NT2/D1 (cell line): Measurements from ENCODE around the gene ELOVL2.

ENCODE experiments used
- DNase-seq: peaks from one replicate; pipeline ENCODE4 v3.0.0-alpha.2; 2011; ENCODE audit warnings: low read depth, low spot score
- H3K27me3 ChIP-seq: 2 replicates; pipeline ENCODE4 v1.6.0; 2011; ENCODE audit warnings: mild to moderate bottlenecking; ENCODE audit not compliant: insufficient read length, insufficient read depth
- H3K36me3 ChIP-seq: 2 replicates; pipeline ENCODE4 v1.6.1; 2011; ENCODE audit warnings: mild to moderate bottlenecking, low read length, mixed read lengths; ENCODE audit not compliant: insufficient read depth, insufficient read length
- H3K4me1 ChIP-seq: 2 replicates; pipeline ENCODE4 v1.5.1; 2011; ENCODE audit not compliant: insufficient read depth, insufficient read length
- H3K4me3 ChIP-seq: 2 replicates; pipeline ENCODE4 v1.5.1; 2011; ENCODE audit warnings: low read depth; ENCODE audit not compliant: insufficient read length
- H3K9ac ChIP-seq: 2 replicates; pipeline ENCODE4 v1.6.0; 2011; ENCODE audit warnings: low read depth; ENCODE audit not compliant: insufficient read length
- H3K9me3 ChIP-seq: 2 replicates; pipeline ENCODE4 v1.5.1; 2011; ENCODE audit warnings: mild to moderate bottlenecking, low read length; ENCODE audit not compliant: insufficient read depth
- SUZ12 ChIP-seq: IDR thresholded peaks from 2 replicates; pipeline ENCODE4 v1.6.1; 2011; ENCODE audit not compliant: insufficient read length, insufficient read depth; ENCODE audit errors: extremely low read depth
- YY1 ChIP-seq: IDR thresholded peaks from 2 replicates; pipeline ENCODE4 v1.6.1; 2011; ENCODE audit not compliant: insufficient read length, insufficient read depth
- ZNF274 ChIP-seq: IDR thresholded peaks from 2 replicates; pipeline ENCODE4 v1.6.1; 2011; ENCODE audit warnings: mild to moderate bottlenecking, low read depth, low read length

Gene ELOVL2

GRCh38 chr6:11083956-11084355 is 39.9 kb upstream of the ELOVL2 start:
- DNase-seq: no peak
- TF ChIP-seq YY1 (no peak), SUZ12 (no peak), ZNF274 (no peak)
- no peaks in the 10 kb centered on the region; the same call in 1 of the 2 replicates for H3K9me3 ChIP-seq
- H3K4me1 ChIP-seq: no peaks in the 10 kb centered on the region
- no peak overlapping the region for H3K4me3 ChIP-seq
- no peaks in the 10 kb centered on the region for H3K27me3 ChIP-seq
- no peak overlapping the region for H3K9ac ChIP-seq
- H3K36me3 ChIP-seq: no peaks in the 10 kb centered on the region

GRCh38 chr6:11083491-11083890 is 39.4 kb upstream of the ELOVL2 start:
- no peaks in the 10 kb centered on the region for H3K36me3 ChIP-seq
- no peak for DNase-seq

GRCh38 chr6:11080296-11080695 is 36.2 kb upstream of the ELOVL2 start:
- DNase-seq: no peak
- Histone ChIP-seq H3K36me3 (no peaks in the 10 kb centered on the region), H3K9me3 (no peaks in the 10 kb centered on the region), H3K27me3 (no peaks in the 10 kb centered on the region), H3K4me3 (no peak overlapping the region), H3K9ac (no peak overlapping the region), H3K4me1 (no peaks in the 10 kb centered on the region)
- TF ChIP-seq SUZ12 (no peak), YY1 (no peak), ZNF274 (no peak)

More at GRCh38 chr6:11083491-11083890, 39.4 kb upstream of the ELOVL2 start:
- H3K4me1 ChIP-seq: no peaks in the 10 kb centered on the region
- H3K4me3 ChIP-seq: no peak overlapping the region
- no peak overlapping the region for H3K9ac ChIP-seq
- H3K9me3 ChIP-seq: no peaks in the 10 kb centered on the region; the same call in 1 of the 2 replicates
- TF ChIP-seq SUZ12 (no peak), ZNF274 (no peak), YY1 (no peak)
- no peaks in the 10 kb centered on the region for H3K27me3 ChIP-seq

GRCh38 chr6:11078266-11078665 is 34.2 kb upstream of the ELOVL2 start:
- TF ChIP-seq ZNF274 (no peak), YY1 (no peak), SUZ12 (no peak)
- no peak overlapping the region for H3K4me3 ChIP-seq
- no peaks in the 10 kb centered on the region for H3K36me3 ChIP-seq
- H3K4me1 ChIP-seq: no peaks in the 10 kb centered on the region
- H3K9me3 ChIP-seq: no peaks in the 10 kb centered on the region
- no peak for DNase-seq
- no peak overlapping the region for H3K9ac ChIP-seq
- H3K27me3 ChIP-seq: no peaks in the 10 kb centered on the region

GRCh38 chr6:11076540-11076939 is 32.4 kb upstream of the ELOVL2 start:
- TF ChIP-seq ZNF274 (no peak), SUZ12 (no peak), YY1 (no peak)
- Histone ChIP-seq H3K4me1 (no peaks in the 10 kb centered on the region), H3K4me3 (no peak overlapping the region), H3K36me3 (no peaks in the 10 kb centered on the region), H3K9me3 (no peaks in the 10 kb centered on the region), H3K27me3 (no peaks in the 10 kb centered on the region), H3K9ac (no peak overlapping the region)
- no peak for DNase-seq

- no peak for DNase-seq
- H3K9ac ChIP-seq: no peak overlapping the region
- H3K27me3 ChIP-seq: no peaks in the 10 kb centered on the region
- no peaks in the 10 kb centered on the region for H3K36me3 ChIP-seq
- H3K9me3 ChIP-seq: no peaks in the 10 kb centered on the region
- TF ChIP-seq SUZ12: no peak
- TF ChIP-seq YY1: no peak
- no peak for TF ChIP-seq ZNF274
- H3K4me3 ChIP-seq: no peak overlapping the region
- no peaks in the 10 kb centered on the region for H3K4me1 ChIP-seq
Measured at GRCh38 chr6:11072101-11072500, 28.0 kb upstream of the ELOVL2 start.

- Histone ChIP-seq H3K36me3 (no peaks in the 10 kb centered on the region), H3K4me1 (no peaks in the 10 kb centered on the region), H3K27me3 (no peaks in the 10 kb centered on the region), H3K9ac (no peak overlapping the region), H3K4me3 (no peak overlapping the region), H3K9me3 (no peaks in the 10 kb centered on the region)
- TF ChIP-seq YY1 (no peak), ZNF274 (no peak), SUZ12 (no peak)
- no peak for DNase-seq
Measured at GRCh38 chr6:11069760-11070159, 25.7 kb upstream of the ELOVL2 start.
